Activated gamma-delta T cell treated with anti-CD3 and anti-CD28 coated beads, Interleukin-2, amount 50 U/mL, for 16 hours (primary cell): ENCODE data around the gene PTPDC1.
"Not testable (repeated sequence)": the region's sequence is repeated elsewhere in the genome, so short reads cannot be mapped to it uniquely, and the experiment has no call there.

Source experiments
- DNase-seq: peaks from one replicate; pipeline ENCODE4 v3.0.0-alpha.2; 2020; ENCODE audit warnings: low read depth

PTPDC1 gene

DNA sequence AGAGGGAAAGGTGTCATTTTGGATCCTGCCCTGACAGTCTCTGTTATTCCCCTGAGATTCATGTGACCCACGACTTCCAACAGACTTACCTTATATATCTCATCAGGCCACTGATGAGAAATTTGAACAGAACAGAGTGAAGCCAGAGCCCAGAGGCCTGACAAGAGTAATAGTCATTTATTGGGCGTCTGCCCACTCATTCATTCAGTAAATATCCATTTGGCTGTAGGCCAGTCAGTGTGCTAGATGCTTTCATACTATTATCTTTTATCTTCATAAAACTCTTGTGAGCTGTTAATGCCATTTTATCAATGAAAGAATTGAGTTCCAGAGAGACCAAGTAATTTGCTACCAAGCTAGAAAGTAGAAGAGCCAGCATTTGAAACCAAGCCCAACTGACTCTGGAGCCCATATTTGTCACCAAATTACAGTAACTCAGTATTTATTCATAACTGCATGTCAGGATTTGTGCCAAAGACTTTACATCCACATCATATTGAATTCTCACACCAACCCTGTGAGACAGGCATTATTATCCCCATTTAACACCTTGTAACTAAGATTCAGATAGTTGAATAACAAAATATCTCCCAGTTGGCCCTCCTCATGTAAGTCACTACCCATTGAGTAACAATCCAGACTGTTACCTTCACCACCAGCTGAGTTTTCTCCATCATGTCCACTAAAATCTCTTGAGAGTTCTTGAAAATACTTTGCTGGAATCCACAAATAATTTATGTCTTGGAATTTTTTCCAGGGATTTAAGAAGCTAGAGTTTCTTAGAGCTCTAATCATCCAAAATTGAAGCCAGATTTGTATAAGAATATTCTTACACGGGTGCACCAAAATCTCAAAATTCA, 2.5 kb downstream of the PTPDC1 start:
- DNase-seq: no peak

DNA sequence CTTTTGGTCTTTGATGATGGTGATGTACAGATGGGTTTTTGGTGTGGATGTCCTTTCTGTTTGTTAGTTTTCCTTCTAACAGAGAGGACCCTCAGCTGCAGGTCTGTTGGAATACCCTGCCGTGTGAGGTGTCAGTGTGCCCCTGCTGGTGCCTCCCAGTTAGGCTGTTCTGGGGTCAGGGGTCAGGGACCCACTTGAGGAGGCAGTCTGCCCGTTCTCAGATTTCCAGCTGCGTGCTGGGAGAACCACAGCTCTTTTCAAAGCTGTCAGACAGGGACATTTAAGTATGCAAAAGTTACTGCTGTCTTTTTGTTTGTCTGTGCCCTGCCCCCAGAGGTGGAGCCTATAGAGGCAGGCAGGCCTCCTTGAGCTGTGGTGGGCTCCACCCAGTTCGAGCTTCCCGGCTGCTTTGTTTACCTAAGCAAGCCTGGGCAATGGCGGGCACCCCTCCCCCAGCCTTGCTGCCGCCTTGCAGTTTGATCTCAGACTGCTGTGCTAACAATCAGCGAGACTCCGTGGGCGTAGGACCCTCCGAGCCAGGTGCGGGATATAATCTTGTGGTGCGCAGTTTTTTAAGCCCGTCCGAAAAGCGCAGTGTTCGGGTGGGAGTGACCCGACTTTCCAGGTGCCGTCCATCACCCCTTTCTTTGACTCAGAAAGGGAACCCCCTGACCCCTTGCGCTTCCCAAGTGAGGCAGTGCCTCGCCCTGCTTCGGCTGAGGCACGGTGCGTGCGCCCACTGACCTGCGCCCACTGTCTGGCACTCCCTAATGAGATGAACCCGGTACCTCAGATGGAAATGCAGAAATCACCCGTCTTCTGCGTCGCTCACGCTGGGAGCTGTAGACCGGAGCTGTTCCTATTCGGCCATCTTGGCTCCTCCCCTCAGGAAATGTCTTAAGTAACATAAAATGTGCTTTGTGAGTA, 10.2 kb downstream of the PTPDC1 start:
- DNase-seq: not testable (repeated sequence)

DNA sequence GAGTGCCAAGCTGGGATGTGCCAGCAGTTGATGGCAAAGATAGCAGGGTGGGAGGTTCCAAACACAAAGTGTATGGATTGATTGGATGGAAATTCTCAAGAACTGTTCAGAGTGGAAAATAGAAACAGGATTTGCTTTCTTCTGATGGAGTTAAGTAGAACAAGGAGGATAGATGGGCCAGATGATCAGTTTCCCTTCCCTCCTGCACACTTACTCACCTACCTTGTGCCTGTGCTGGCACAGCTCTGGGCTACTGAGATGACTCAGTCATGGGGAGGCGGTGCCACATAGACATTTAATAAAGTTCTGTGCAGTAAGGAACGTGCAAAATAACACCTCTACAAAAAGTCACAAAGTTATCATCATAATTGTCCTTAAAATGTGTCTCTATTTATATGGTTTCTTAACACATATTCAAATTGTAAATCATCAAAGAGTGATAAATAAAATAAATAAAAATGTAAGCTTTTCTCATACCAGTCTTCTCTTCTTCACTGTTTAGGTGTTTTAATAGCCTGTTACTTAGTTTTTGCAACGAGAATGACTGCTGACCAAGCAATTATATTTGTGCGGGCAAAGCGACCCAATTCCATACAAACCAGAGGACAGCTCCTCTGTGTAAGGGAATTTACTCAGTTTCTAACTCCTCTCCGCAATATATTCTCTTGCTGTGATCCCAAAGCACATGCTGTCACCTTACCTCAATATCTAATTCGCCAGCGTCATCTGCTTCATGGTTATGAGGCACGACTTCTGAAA, 12.7 kb downstream of the PTPDC1 start:
- no peak for DNase-seq

DNA sequence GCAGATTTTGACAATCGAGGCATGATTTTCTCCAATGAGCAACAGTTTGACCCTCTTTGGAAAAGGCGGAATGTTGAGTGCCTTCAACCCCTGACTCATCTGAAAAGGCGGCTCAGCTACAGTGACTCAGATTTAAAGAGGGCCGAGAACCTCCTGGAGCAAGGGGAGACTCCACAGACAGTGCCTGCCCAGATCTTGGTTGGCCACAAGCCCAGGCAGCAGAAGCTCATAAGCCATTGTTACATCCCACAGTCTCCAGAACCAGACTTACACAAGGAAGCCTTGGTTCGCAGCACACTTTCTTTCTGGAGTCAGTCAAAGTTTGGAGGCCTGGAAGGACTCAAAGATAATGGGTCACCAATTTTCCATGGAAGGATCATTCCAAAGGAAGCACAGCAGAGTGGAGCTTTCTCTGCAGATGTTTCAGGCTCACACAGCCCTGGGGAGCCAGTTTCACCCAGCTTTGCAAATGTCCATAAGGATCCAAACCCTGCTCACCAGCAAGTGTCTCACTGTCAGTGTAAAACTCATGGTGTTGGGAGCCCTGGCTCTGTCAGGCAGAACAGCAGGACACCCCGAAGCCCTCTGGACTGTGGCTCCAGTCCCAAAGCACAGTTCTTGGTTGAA, 13.6 kb downstream of the PTPDC1 start:
- no peak for DNase-seq

DNA sequence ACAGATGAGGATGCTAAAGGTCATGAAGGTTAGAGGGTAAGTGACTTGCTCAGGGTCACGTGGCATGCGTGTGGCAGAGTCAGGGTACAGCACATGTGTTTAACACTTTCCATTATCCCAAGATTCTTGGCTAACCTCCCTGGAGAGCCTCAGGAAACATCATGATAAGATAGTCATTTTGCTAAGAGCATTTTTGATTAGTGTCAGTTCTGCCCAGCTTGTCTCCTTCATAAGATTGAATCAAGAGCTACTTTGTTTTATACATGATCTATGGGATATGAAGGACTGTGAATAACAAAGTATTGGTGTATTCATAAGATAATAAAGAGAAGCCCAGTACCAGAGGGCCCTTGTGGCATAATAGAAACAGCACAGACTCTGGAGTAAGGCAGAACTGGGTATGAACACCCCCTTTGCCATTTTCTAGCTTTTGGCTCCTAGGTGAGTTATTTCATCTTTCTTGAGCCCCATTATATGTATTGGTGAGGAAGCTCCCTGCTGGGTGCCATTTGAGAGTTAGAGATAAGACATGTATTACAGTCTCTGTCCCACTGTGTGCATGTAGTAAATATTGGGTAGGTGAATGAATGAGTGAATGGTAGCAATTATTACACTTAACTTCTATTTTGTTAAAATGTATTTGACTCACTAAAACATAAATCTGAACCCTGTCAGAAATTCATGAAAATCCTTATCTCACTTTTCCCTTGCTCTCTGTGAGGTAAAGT, 16.1 kb downstream of the PTPDC1 start:
- DNase-seq: no peak

DNA sequence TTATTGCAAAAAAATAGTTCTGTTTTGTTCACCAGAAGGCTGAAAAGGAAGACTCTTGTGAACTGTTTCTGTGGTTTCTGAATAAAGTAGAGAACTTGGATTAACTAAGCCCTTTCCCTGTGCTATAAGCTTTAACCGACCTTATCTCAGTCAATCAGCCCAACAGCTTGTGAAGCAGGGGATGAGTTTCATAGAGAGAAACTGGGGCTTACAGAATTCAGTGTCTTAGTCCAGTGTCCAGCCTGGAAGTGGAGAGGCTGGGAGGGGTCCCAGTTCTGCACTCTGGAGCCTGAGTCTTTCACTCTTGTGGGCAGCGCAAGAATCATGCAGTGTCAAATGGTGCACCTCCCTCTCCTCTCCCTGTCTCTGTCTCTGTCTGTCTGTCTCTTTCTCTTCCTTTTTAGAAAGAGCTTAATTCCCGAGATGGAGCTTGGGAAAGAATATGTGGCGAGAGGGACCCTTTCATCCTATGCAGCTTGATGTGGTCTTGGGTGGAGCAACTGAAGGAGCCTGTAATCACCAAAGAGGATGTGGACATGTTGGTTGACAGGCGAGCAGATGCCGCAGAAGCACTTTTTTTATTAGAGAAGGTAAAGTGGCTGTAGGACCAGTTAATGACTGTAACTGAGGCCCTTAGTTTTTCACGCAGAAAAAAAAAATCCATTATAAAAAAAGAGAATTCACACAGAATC, 17.0 kb downstream of the PTPDC1 start:
- DNase-seq: no peak

DNA sequence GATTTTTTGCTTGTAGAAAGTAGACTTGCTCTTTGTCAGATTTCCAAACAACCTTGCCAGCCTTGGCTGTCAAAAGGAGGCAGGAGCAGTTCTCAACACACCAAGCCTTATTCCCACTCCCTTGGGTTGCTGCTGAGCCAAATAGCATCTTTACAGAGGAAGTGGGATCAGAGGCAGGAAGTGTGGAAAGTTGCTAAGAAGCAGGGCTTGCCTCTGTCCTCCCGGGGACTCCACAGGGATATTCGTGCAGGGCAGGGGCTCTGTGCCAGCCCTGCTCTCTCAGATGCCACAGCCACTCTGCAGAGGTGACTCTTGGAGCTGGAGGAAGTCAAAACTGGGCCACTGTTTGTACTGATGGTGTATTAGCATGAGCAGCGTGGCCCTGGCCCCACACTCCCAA, 24.3 kb downstream of the PTPDC1 start:
- no peak for DNase-seq

DNA sequence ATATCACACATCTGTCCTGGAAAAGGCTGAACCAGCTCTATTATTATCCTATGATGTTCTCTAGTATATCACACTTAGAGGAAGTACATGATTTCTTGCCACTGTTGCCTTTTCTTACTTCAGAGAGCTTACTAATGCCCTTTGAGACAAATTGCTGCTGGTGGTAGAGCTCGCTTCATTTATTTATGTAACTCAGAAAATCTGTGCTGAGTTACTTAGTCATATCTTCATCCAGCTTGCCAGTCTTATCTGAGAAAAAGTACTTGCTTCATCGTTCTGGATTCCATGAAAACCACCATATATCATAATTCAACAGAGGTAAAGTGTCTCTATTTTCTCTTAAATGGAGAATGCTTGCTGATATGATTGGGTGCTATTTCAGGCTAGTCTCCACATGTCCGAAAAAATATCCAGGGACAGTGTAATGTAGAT, 26.6 kb downstream of the PTPDC1 start:
- DNase-seq: no peak

DNA sequence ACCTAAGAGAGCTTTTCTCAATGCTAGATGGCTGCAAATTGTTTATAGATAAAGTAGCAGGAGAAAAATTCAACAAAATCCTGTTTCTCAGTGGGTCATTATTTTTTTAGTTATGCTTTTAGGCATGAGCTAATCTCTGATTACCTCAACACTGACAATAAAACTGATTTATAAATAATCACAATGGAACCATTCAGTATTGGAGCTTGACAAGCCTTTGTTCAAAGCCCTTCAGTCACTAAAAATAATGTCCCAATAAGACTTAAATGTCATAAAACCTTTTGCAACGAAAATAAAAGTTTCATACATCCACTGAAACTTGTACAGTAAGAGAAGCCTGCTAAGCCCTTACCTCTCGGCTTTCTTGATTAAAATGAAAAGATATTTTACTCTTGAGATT, 27.2 kb downstream of the PTPDC1 start:
- DNase-seq: no peak

DNA sequence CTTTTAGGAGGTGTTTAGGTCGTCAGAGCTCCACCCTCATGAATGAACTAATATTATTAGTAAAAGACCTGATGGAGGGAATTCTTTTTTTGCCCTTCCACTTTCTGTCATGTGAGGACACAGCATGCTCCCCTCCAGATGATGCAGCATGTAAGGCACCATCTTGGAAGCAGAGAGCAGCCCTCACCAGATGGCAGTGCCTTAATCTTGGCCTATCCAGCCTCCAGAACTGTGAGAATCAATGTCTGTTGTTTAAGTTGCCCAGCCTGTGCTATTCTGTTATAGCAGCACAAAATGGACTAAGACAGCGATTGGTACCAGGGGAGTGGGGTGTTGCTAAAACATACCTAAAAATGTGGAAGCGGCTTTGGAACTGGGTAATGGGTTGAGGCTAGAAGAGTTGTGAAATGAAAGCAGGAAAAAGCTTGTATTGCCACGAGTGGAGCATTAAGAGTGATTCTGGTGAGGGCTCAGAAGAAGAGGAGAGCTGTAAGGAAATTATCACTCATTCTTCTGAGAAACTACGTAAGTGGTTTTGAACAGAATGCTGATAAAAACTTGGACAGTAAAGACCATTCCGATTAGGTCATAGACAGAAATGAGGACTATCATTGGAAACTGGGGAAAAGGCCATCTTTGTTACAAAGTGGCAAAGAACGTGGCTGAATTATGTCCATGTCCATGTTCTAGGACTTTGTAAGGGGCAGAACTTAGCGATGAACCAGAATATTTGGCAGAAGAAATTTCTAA, 28.6 kb downstream of the PTPDC1 start:
- no peak for DNase-seq

DNA sequence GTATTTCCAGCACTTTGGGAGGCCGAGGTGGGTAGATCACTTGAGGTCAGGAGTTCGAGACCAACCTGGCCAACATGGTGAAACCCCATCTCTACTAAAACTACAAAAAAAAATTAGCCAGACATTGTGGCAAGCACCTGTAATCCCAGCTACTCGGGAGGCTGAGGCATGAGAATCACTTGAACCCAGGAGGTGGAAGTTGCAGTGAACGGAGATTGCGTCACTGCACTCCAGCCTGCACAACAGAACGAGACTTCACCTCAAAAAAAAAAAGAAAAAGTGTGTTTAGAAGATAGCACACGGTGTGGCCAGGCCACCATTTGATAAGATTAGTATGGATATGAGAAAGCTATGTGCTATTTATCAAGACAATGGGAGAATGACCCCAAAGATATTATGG, 35.8 kb downstream of the PTPDC1 start:
- DNase-seq: not testable (repeated sequence)

DNA sequence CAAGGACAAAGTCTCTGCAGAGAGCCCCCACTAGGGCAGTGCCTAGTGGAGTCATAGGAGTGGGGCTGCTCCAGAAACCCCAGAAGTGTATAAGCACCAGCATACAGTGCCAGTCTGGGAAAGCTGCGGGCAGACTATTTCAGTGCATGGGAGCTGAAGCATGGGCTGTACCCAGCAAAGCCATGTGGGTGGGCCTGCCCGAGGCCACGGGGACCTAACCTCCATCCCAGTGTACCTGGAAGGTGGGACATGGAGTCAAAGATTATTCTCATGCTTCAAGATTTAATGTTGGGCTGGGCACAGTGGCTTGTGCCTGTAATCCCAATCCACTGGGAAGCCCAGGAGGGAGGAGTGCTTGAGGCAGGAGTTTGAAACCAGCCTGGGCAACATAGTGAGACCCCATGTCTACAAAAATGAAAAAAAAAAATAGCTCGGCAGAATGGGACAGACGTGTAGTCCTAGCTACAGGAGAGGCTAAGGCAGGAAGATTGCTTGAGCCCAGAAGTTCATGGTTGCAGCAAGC, 36.7 kb downstream of the PTPDC1 start:
- no peak for DNase-seq

DNA sequence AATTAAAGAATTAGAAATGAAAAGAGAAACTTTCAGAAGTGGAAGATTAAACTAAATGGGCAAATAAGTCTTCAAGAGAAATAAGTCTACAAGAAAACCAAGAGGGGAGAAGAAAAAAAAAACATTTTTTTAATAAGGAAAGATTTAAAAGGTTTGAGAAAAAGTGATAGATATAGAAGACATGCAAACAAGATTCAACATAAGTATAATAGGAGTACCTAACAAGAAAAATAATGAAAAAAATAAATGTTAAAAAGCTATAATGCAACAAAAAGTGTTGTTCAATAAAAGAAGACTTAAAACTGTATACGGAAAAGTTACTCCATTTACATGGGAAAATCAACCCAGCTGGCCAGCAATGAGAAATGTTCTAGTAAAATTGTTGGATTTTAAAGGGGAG, 42.6 kb downstream of the PTPDC1 start:
- no peak for DNase-seq

DNA sequence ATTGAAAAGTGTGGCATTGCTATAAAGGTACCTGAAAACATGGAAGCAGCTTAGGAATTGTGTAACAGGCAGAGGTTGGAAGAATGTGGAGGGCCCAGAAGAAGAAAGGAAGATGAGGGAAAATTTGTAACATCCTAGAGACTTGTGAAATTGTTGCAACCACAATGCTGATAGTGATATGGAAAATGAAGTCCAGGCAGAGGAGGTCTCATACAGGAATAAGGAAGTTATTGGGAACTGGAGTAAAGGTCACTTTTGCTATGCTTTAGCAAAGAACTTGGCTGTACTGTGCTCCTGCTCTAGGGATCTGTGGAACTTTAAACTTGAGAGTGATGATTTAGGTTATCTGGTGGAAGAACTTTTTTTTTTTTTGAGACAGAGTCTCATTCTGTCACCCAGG, 43.5 kb downstream of the PTPDC1 start:
- DNase-seq: no peak

DNA sequence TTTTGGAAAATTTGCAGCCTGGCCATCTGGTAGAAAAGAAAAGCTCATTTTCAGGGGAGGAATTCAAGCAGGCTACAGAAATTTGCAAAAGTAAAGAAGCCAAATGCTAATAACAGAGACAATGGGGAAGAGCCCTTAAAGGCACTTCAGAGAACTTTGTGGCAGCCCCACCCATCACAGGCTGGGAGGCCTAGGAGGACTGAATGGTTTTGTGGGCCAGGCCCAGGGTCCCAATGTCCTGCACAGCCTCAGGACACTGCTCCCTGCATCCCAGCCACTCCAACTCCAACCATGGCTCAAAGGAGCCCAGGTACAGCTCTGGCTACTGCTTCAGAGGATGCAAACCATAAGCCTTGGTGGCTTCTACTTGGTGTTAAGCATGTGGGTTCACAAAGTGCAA, 44.3 kb downstream of the PTPDC1 start:
- no peak for DNase-seq

DNA sequence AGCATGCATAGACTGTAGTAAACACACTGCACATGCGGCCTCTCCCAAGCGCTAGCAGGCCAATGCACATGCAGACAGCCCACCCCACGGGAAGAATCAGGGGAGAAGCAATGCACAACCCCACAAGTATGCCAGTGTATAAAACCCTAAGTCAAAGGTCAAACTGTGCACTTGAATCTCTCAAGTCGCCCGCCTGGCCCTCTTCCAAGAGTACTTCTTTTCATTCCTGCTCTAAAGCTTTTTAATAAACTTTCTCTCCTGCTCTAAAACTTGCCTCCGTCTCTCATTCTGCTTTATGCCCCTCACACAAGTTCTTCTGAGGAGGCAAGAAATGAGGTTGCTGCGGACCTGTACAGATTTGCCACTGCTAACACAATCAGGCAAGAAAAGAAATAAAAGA, 50.4 kb downstream of the PTPDC1 start:
- DNase-seq: no peak

DNA sequence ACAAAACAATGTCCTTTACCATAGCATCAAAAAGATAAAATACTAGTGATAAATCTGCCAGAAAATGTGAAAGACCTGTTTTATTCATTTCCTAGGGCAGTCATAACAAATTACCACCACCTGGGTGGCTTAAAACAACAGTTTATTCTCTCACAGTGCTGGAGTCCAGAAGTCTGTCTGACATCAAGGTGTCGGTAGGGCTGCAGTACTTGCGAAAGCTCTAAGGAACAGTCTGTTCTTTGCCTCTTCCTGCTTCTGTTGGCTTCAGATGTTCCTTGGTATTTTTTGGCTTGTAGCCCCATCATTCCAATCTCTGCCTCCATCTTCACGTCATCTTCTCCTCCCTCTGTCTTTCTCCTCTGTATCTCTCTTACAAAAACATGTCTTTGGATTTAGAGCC, 51.0 kb downstream of the PTPDC1 start:
- no peak for DNase-seq

DNA sequence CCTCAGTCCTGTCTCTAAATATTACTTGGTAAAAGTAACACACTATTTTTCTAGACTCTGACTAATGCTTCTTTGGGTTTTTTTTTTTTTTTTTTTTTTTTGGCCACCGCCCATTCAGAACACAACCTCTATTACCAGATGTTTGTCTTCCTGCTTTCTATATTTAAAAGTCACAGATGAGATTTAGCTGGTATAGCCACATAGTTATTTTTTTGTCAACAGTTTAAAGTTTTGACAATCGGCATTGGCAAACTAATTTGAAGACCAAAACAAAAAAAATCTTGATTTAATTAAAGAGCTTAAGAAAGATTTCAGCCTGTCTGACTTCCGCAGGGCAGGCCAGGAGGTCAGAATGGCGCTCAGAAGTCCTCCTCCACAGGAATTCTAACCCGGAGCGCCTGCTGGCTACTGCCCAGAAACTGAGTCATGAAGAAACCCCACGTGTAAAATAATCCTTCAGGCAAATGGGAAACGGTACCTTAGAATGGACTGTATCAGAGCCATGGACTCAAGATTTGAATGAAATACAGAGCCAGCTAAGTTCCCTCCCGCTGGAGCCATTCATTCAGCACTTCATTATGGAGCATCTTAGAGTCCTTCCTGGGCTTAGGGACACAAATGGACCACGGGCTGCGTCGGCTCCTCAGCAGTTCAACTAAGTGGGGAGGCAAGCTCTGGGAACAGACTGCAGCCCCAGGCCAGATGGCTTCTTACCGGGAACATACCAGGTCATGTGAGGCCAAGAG, 55.6 kb downstream of the PTPDC1 start:
- no peak for DNase-seq

DNA sequence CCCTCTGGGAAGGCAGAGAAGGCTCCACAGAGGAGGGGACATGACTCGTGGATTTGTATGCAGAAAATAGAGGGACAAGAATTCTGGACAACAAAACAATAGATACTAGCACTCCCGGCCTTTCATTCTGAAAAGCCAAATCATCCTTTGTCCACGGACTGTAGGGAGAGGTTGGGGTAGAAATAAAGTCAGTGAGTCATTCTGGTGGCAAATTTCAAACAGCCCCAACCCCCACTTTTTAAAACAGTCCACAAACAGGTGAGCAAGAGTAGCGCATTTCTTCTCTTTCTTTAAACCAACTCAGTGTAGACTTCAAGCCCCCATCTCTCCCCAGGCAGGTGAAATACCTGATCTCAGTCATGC, 56.1 kb downstream of the PTPDC1 start:
- no peak for DNase-seq
